Mesendoderm (in vitro differentiated cells): ENCODE data around the gene ATRN.
A peak's percentile ranks its signal among the peaks of the same experiment; 100 is the strongest.

ENCODE experiments used
- DNase-seq: peaks from one replicate; pipeline ENCODE4 v3.0.0; 2013
- H2AK5ac ChIP-seq: 2 replicates; pipeline ENCODE4 v1.6.1; 2013; ENCODE audit warnings: low read length, inconsistent platforms
- H2BK120ac ChIP-seq: 2 replicates; pipeline ENCODE4 v1.6.1; 2013; ENCODE audit warnings: low read depth, mild to moderate bottlenecking, low read length, moderate library complexity, mixed read lengths
- H2BK15ac ChIP-seq: replicated peaks from 2 replicates; pipeline ENCODE4 v1.6.1; 2013; ENCODE audit warnings: low read depth, mild to moderate bottlenecking, moderate library complexity
- H2BK5ac ChIP-seq: 2 replicates; pipeline ENCODE4 v1.6.1; 2013; ENCODE audit warnings: low read length, inconsistent platforms
- H3K18ac ChIP-seq: 2 replicates; pipeline ENCODE4 v1.6.1; 2013; ENCODE audit warnings: mild to moderate bottlenecking, low read length, mixed read lengths
- H3K23ac ChIP-seq: one replicate; pipeline ENCODE4 v1.6.1; 2013; ENCODE audit warnings: low read length
- H3K27ac ChIP-seq: 2 replicates; pipeline ENCODE4 v1.5.1; 2013; ENCODE audit warnings: low read depth, mild to moderate bottlenecking, inconsistent platforms, low read length, moderate library complexity
- H3K27me3 ChIP-seq: 2 replicates; pipeline ENCODE4 v1.6.1; 2013; ENCODE audit warnings: low read length, control low read depth, mild to moderate bottlenecking, inconsistent platforms; ENCODE audit not compliant: insufficient read depth, poor library complexity
- H3K36me3 ChIP-seq: 2 replicates; pipeline ENCODE4 v1.6.1; 2013; ENCODE audit warnings: low read length, inconsistent platforms; ENCODE audit not compliant: control insufficient read depth, insufficient read depth
- H3K4ac ChIP-seq: one replicate; pipeline ENCODE4 v1.6.1; 2013; ENCODE audit warnings: low read depth, mild to moderate bottlenecking, low read length, moderate library complexity
- H3K4me1 ChIP-seq: 2 replicates; pipeline ENCODE4 v1.6.1; 2013; ENCODE audit warnings: low read depth, low read length, inconsistent platforms; ENCODE audit not compliant: control insufficient read depth
- H3K4me2 ChIP-seq: 2 replicates; pipeline ENCODE4 v1.6.1; 2013; ENCODE audit warnings: low read length
- H3K4me3 ChIP-seq: 2 replicates; pipeline ENCODE4 v1.5.1; 2013; ENCODE audit warnings: mild to moderate bottlenecking, low read length
- H3K56ac ChIP-seq: one replicate; pipeline ENCODE4 v1.6.1; 2013; ENCODE audit warnings: low read length
- H3K79me1 ChIP-seq: 2 replicates; pipeline ENCODE4 v1.6.1; 2013; ENCODE audit warnings: low read length, inconsistent platforms
- H3K79me2 ChIP-seq: 2 replicates; pipeline ENCODE4 v1.6.1; 2013; ENCODE audit warnings: mild to moderate bottlenecking, low read length; ENCODE audit not compliant: control insufficient read depth, insufficient read depth
- H3K9ac ChIP-seq: 2 replicates; pipeline ENCODE4 v1.6.1; 2013; ENCODE audit warnings: low read length, inconsistent platforms
- H4K5ac ChIP-seq: one replicate; pipeline ENCODE4 v1.6.1; 2013; ENCODE audit warnings: low read length
- H4K8ac ChIP-seq: one replicate; pipeline ENCODE4 v1.6.1; 2013; ENCODE audit warnings: low read depth, mild to moderate bottlenecking, control low read depth, low read length, moderate library complexity
- WGBS: extraction: QIAGEN DNeasy Blood & Tissue Kit; methylation state at CpG from one replicate; pipeline ENCODE4 v1.1.7; 2013; ENCODE audit warnings: low lambda C conversion rate, missing lambda C conversion rate; ENCODE audit not compliant: insufficient coverage; ENCODE audit errors: extremely low coverage; 5-methylcytosine and 5-hydroxymethylcytosine counted together

Gene ATRN

DNA sequence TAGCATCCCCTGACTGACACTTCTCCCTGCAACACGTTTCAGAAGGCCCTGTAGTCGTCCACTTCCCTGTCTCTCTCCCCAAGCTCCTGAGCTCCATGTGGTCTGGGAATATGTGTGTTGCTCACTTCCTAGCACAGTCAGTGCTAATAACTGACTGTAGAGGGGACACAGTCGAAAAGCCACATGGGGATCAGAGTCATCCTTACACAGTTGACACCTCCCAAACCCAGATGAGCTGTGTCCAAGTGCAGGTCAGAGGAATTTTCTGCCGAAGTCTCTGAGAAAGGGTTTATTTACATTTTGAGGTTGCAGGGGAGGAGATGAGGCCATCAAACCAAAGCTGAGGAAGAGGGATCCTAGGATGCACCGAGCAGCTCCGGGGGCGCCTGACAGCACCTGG is 214.5 kb downstream of the ATRN start:
- Histone ChIP-seq H3K4me1 (no peaks in the 10 kb centered on the region), H3K18ac (no peak overlapping the region), H3K27ac (no peak overlapping the region), H3K79me2 (no peaks in the 10 kb centered on the region), H2BK15ac (no peak overlapping the region), H3K27me3 (no peaks in the 10 kb centered on the region), H3K4ac (no peak overlapping the region), H3K56ac (no peak overlapping the region), H4K8ac (no peak overlapping the region), H4K5ac (no peak overlapping the region), H3K4me3 (no peak overlapping the region), H2BK120ac (no peak overlapping the region), H2AK5ac (no peak overlapping the region), H3K4me2 (no peak overlapping the region), H2BK5ac (no peak overlapping the region), H3K79me1 (no peaks in the 10 kb centered on the region), H3K9ac (no peak overlapping the region), H3K36me3 (no peaks in the 10 kb centered on the region), H3K23ac (no peak overlapping the region)
- DNase-seq, result no peak
- no CpG with 5 or more reads among the region's 7 CpGs for WGBS

DNA sequence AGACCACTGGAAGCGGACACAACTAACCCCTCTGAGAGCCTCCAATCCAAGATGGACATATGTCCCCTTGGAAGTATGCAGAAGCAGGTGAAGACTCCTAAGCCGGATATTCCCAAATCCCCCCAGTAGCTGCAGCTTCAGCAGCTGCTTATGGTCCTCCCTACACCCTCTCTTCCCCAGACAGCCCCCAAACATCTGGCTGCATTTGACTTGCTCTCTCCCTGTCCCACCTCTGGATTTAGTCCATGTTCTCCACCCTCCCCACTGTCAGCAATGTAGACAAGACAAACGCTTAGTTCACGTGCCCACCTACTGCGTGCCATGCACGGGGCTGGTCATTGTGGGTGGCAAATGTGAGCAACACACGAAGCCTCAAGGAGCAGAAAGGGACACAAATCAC is 215.6 kb downstream of the ATRN start:
- H3K4me1 ChIP-seq, result no peaks in the 10 kb centered on the region
- no peak overlapping the region for H2BK5ac ChIP-seq
- no peak overlapping the region for H3K4me2 ChIP-seq
- no peaks in the 10 kb centered on the region for H3K79me2 ChIP-seq
- H2AK5ac ChIP-seq, result no peak overlapping the region
- H3K4ac ChIP-seq, result no peak overlapping the region
- no peak overlapping the region for H3K56ac ChIP-seq
- no peak overlapping the region for H2BK120ac ChIP-seq
- no peak overlapping the region for H3K23ac ChIP-seq
- no CpG with 5 or more reads among the region's 7 CpGs for WGBS
- no peak overlapping the region for H4K5ac ChIP-seq
- H3K36me3 ChIP-seq, result no peaks in the 10 kb centered on the region
- H3K27ac ChIP-seq, result no peak overlapping the region
- no peak for DNase-seq
- H2BK15ac ChIP-seq, result no peak overlapping the region
- H3K79me1 ChIP-seq, result no peaks in the 10 kb centered on the region
- no peaks in the 10 kb centered on the region for H3K27me3 ChIP-seq
- no peak overlapping the region for H3K18ac ChIP-seq
- no peak overlapping the region for H4K8ac ChIP-seq
- H3K9ac ChIP-seq, result no peak overlapping the region
- H3K4me3 ChIP-seq, result no peak overlapping the region

DNA sequence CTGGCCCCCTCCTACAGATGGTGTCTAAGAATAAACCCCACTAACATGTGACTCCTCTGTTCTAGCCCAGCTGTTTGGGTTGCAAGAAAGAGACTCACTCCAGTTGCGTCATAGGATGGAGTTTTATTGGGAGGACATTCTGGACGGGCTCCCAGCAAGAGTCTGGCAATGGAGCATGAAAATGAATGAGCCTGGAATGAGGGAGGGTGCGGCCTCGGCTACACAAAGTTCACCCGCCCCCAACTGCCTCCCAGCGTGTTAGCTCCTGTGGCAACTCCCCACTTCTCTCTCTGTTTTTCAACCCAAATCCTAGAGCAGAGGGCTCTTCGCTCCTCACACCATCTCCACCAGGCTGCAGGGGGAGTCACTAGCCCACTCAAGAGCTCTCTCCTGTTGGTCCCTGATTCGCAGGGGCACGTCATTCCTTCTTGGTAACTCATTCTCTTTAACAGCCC is 216.1 kb downstream of the ATRN start:
- Histone ChIP-seq H2BK15ac (no peak overlapping the region), H3K56ac (no peak overlapping the region), H2BK120ac (no peak overlapping the region), H4K8ac (no peak overlapping the region), H3K79me1 (no peaks in the 10 kb centered on the region), H4K5ac (no peak overlapping the region), H3K36me3 (no peaks in the 10 kb centered on the region), H3K4me2 (no peak overlapping the region), H3K4me3 (no peak overlapping the region), H3K4me1 (no peaks in the 10 kb centered on the region), H2AK5ac (no peak overlapping the region), H3K4ac (no peak overlapping the region), H3K23ac (no peak overlapping the region), H3K27ac (no peak overlapping the region), H2BK5ac (no peak overlapping the region), H3K27me3 (no peaks in the 10 kb centered on the region), H3K9ac (no peak overlapping the region), H3K79me2 (no peaks in the 10 kb centered on the region), H3K18ac (no peak overlapping the region)
- no CpG with 5 or more reads among the region's 9 CpGs for WGBS
- DNase-seq, result no peak

DNA sequence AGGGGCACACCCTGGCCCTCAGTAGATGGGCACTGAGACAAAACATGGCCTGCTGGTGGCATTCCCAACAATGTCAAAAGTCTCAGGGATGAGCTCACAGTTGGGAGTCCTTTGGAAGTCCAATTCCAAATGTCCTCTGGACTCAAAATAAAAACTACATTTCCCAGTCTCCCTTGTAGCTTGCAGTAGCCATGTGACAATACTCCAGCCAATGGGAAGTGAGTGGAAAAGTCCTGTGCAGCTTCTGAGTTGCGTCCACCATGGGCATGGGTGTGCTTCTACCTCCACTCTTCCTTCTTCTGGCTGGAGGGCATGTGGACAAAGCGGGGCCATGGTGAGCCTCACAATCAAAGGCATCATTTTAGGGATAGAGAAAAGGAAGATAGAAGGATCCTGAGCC is 216.8 kb downstream of the ATRN start:
- no peak overlapping the region for H2BK5ac ChIP-seq
- no peaks in the 10 kb centered on the region for H3K27me3 ChIP-seq
- no peak overlapping the region for H3K18ac ChIP-seq
- no peaks in the 10 kb centered on the region for H3K4me1 ChIP-seq
- H3K27ac ChIP-seq, result no peak overlapping the region
- H3K79me2 ChIP-seq, result no peaks in the 10 kb centered on the region
- H3K4me2 ChIP-seq, result no peak overlapping the region
- H2AK5ac ChIP-seq, result no peak overlapping the region
- H4K8ac ChIP-seq, result no peak overlapping the region
- H3K23ac ChIP-seq, result no peak overlapping the region
- H3K9ac ChIP-seq, result no peak overlapping the region
- DNase-seq, result peak; percentile 74
- H3K79me1 ChIP-seq, result no peaks in the 10 kb centered on the region
- H3K4me3 ChIP-seq, result no peak overlapping the region
- H3K36me3 ChIP-seq, result no peaks in the 10 kb centered on the region
- H2BK15ac ChIP-seq, result no peak overlapping the region
- no peak overlapping the region for H3K4ac ChIP-seq
- no peak overlapping the region for H4K5ac ChIP-seq
- WGBS, result no CpG with 5 or more reads among the region's 2 CpGs
- no peak overlapping the region for H3K56ac ChIP-seq
- no peak overlapping the region for H2BK120ac ChIP-seq

DNA sequence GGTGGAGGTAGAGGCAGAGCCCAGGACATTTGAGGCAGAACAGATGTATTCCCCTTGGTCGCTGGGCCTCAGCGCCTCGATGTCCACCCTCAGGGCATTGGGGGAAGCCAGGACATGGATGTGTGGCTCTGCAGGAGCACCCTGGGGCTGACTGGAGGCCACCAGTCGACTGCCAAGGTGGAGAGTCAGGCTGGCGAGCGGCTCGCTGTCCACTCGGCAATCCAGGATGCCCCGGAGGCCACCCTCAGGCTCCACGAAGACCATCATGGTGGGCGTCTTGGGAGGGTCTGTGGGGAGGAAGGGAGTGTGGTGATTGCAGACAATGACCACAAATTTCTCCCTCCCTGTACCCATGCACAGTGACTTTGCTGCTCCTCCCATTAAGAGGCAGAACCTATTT is 219.2 kb downstream of the ATRN start:
- no peak overlapping the region for H3K23ac ChIP-seq
- no peak overlapping the region for H3K4me2 ChIP-seq
- no peak overlapping the region for H2AK5ac ChIP-seq
- no peak overlapping the region for H2BK15ac ChIP-seq
- H4K8ac ChIP-seq, result no peak overlapping the region
- H3K56ac ChIP-seq, result no peak overlapping the region
- DNase-seq, result no peak
- H3K79me1 ChIP-seq, result no peaks in the 10 kb centered on the region
- no peak overlapping the region for H3K27ac ChIP-seq
- WGBS, result no CpG with 5 or more reads among the region's 11 CpGs
- no peak overlapping the region for H4K5ac ChIP-seq
- H3K18ac ChIP-seq, result no peak overlapping the region
- no peak overlapping the region for H2BK5ac ChIP-seq
- no peaks in the 10 kb centered on the region for H3K27me3 ChIP-seq
- no peaks in the 10 kb centered on the region for H3K79me2 ChIP-seq
- H2BK120ac ChIP-seq, result no peak overlapping the region
- no peaks in the 10 kb centered on the region for H3K36me3 ChIP-seq
- H3K4me1 ChIP-seq, result no peaks in the 10 kb centered on the region
- H3K4me3 ChIP-seq, result no peak overlapping the region
- no peak overlapping the region for H3K4ac ChIP-seq
- no peak overlapping the region for H3K9ac ChIP-seq

DNA sequence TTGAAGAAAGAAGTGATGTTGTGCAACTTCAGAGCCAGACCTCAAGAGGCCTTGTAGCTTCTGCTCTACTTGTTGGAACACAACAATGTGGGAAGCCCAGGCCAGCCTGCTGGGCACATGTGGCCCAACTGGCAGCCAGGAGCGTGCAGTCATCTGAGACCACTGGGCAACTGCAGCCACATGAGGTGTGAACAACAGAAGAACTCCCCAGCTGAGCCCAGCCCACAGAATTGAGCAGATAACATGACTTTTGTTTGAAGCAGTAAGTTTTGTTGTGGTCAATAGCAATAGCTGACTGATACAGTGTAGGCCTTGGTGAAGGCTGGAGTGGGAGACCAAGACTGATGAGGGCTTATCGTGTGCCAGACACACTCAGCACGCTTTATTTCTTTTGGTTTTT is 219.6 kb downstream of the ATRN start:
- Histone ChIP-seq H2AK5ac (no peak overlapping the region), H4K5ac (no peak overlapping the region), H3K79me2 (no peaks in the 10 kb centered on the region), H3K9ac (no peak overlapping the region), H3K4me3 (no peak overlapping the region), H3K4ac (no peak overlapping the region), H3K4me2 (no peak overlapping the region), H2BK5ac (no peak overlapping the region), H3K18ac (no peak overlapping the region), H3K56ac (no peak overlapping the region), H4K8ac (no peak overlapping the region), H3K79me1 (no peaks in the 10 kb centered on the region), H2BK15ac (no peak overlapping the region), H3K27me3 (no peaks in the 10 kb centered on the region), H3K23ac (no peak overlapping the region), H3K4me1 (no peaks in the 10 kb centered on the region), H2BK120ac (no peak overlapping the region), H3K36me3 (no peaks in the 10 kb centered on the region), H3K27ac (no peak overlapping the region)
- no peak for DNase-seq
- no CpG with 5 or more reads among the region's 3 CpGs for WGBS
